GM21737 (cell line): ENCODE results near the gene WDFY3.

Experiments used
- ATAC-seq: cut with Tn5 transposase; IDR thresholded peaks from one replicate; pipeline ENCODE4 v1.9.1; 2021; ENCODE audit warnings: mild to moderate bottlenecking, moderate library complexity; ENCODE audit not compliant: unreplicated experiment

WDFY3 gene

DNA sequence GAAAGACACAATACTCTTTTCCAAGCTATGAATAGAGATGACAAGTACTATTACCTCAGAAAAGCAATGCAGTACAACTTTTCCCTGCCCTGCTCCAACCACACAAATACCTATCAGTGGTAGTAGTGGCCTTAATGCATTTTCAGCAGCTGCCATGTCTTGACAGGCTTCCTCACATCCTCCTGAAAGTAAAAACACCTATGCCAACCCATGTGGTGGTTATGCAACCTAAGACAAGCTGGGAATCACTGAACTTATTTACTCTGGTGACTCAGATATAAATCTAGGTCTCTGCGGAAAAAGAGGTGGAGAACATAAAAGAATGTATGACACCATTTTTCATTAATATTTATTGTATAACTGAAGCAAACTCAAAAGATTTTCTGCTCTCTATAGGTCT, 14.5 kb downstream of the WDFY3 start:
- no peak for ATAC-seq

DNA sequence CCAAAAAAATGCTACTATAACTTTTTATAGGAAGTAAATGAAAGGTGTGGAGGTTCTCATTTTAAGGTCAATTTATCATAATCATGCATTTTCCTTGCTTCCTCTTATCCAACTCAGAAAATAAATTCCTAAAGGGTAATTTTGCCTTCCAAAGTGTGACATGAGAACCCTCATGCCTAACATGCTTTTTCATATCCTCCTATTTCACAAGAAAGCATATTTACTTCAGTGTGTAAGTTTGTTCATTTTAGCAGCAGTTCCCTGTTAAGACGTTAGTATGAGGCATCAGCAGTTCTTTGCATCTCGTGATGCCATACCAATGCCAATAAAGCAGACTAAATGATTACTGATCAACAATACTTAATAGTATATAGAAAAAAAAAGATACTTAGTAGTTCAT, 18.4 kb downstream of the WDFY3 start:
- ATAC-seq: no peak

DNA sequence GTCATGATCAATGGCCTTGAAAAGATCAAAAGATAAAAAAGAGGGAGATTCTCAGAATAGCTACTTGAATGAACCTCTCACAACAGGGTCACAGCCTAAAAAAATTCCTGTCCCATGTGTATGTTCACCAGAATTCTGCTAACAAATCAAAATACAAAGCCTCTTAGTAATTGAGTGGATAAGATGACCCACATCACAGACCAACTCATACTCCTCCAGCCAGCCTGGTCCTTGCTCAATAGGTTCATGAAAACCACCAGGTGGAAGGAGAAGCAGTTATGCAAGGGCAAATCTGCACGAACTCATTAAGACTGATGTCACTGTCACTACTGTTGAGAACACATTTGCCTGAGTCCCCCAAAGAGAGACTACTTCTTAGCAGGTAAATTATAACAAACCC, 21.5 kb downstream of the WDFY3 start:
- ATAC-seq: no peak

DNA sequence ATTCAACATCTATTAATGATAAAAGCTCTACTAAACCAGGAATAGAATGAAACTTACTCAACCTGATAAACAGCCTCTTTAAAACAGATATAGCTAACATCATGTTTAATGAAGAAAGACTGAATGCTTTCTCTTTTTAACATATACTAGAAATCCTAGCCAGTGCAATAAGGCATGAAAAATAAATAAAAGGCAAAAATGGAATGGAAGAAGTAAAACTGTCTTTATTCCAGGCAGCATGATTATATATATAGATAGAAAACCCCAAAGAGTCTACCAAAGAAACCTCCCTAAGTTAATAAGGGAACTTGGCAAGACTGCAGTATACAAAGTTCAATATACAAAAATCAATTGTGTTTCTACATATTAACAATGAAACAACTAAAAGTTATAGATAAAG, 25.5 kb downstream of the WDFY3 start:
- ATAC-seq: no peak

DNA sequence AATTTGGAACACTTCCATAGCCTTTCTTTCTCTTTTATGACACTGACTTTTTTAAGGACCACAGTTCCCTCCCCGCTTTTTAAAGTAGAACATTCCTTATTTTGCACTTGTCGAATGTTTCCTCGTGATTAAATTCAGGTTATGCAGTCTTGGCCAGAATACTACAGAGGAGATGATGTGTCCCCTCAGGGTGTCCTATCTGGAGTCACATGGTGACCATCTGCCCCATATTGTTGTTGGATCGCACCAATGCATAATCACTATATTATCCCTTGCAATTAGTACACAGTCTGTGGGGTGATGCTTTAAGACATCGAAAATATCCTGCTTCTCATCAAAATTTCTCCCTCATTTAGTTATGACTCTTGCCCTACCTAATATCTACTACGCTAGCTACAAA, 27.4 kb downstream of the WDFY3 start:
- ATAC-seq: no peak

DNA sequence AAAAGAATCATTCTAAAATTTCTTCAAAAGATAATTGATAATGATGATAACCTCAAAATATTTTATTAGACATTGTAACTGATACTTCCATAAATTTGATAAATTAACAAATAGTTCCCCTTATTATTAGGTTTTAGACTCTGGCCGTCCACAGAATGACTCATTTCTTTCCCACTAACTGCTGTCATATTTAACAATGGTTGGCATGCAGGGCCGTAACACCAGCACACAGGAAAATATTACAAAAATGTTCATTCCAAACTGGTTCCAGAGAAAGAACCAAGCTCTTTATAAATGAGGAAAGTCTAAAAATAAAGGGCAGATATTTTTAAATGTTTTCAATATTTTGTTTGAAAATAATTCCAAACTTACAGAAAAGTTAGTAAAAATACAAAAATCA, 28.2 kb downstream of the WDFY3 start:
- no peak for ATAC-seq

DNA sequence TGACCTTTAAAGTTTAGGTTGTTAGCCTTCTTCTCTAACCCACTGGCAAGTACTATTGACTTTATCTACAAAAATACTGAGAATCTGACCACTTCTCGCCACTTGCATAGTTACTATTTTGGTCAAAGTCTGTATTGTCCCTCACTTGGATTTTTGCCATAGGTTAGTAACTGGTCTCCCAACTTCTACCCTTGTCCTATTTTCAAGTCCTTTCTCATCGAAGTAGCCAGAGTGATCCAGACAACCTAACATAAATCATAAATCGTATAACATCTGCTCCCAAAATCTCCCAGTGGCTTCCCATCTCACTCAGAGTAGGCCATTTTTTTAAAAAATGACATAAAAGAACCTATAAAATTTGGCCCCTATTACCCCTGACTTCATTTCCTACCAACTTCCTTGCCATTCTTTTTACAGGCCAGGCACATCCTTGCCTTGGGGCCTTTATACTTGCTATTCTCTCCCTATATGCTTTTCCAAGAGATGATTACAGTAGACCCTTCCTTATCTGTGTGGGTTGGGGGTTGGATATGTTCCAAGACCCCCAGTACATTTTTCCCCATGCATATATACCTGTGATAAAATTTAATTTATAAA, 29.0 kb downstream of the WDFY3 start:
- ATAC-seq: no peak

DNA sequence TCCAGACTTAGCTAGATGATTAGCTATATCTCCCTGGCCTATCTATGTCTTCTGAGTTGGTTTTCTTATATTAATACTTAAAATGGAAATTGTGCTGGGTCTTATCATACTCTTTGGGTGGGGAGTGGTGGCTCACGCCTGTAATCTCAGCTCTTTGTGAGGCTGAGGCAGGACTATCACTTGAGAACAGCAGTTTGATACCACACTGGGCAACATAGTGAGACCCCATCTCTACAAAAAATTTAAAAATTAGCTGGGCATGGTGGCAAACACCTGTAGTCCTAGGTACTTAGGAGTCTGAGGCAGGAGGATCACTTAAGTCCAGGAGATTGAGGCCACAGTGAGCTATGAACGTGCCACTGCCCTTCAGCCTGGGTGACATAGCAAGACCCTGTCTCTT, 30.4 kb downstream of the WDFY3 start:
- ATAC-seq: no peak

DNA sequence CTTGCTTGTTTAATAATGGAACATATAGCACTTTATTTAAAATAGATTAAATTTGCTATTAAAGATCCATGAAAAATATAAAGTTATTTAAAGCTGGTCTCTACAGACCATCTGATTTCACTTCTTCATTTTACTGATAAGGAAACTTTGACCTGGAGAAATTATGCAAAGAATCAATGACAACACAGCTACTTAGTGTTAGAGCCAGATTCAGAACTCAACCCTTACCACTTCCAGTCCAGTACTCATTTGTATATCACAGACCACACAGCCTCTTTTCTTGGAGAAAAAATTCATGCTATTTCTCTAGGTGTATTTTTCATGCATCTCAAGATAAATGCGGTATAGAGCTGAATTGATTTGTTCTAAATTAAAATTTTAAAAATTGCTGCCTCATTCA, 34.0 kb downstream of the WDFY3 start:
- ATAC-seq: no peak

DNA sequence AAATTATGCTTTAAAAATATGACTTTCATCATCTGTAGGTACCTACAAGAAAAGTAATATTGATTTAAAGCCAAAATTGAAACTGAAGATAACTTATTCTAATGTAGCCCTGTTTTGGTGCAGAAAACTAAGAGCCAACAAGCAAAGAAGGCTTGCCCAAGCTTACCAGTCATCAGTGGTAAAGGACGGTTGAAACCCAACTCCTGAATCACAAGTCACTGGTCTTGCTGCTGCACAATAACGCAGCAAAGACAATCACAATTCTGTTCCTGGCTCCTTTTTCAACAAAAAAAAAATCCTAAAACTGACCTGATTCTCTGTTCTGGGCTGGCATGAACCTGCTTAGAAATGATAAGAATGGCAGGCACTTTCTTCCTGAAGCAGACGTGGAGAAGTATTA, 34.5 kb downstream of the WDFY3 start:
- no peak for ATAC-seq

DNA sequence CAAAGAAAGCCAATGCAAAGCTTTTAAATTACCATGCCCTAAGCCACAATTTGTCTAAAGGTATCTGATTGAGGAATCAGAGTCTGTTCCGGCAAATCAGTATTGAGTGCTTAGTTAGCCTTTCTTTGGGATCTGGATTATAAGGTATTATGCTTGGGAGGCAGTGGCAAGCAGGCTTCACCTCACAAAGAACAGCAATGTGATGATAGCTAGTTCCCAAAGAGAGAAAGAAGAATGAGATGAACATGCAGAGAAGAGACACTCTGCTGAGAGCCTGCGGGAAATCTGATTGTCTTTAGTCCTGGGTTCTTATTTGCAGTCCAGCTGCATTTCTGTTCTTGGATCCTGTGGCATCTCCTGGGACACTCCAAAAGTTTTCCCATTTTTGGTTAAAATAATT, 35.2 kb downstream of the WDFY3 start:
- no peak for ATAC-seq

DNA sequence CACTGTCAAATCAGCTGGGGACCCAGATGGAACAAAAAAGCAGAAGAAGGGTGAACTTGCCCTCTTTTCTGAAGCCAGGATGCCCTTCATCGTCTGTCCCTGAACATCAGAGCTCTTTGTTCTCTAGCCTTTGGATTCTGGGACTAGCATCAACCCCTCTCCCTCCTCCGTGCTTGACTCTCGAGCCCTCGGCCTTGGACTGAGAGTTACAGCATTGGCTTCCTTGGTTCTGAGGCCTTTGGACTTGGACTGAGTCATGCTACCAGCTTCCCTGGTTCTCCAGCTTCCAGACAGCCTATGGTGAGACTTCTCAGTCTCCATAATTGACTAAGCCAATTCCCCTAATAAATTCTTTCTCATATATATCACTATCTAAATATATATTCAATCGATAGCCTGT, 38.4 kb downstream of the WDFY3 start:
- ATAC-seq: no peak

DNA sequence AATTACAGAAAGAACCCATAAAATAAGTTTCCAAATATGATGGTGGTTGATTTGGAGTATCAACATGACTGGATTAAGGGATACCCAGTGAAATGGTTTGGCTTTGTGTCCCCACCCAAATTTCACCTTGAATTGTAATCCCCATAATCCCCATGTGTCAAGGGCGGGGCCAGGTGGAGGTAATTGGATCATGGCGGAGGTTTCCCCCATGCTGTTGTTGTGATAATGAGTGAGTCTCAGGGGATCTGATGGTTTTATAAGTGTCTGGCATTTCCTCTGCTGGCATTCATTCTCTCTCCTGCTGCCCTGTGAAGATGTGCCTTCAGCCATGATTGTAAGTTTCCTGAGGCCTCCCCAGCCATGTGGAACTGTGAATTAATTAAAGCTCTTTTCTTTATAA, 39.1 kb downstream of the WDFY3 start:
- no peak for ATAC-seq

DNA sequence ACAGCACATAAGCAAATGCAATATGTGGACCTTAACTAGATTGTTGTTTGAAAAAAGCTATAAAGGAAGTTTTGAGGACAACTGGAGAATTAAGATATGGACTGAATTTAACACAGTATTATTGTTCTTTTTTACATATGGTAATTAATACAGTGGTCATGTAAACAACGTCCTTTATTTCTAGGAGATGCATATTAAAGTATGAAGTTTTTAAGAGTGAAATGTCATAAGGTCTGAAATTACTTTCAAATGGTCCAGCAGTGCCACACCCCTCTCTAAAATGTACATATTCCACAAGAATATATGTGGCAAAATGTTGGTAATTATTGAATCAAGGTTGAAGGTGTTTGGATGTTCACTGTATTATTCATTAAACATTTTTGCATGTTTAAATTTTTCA, 40.9 kb downstream of the WDFY3 start:
- ATAC-seq: no peak

DNA sequence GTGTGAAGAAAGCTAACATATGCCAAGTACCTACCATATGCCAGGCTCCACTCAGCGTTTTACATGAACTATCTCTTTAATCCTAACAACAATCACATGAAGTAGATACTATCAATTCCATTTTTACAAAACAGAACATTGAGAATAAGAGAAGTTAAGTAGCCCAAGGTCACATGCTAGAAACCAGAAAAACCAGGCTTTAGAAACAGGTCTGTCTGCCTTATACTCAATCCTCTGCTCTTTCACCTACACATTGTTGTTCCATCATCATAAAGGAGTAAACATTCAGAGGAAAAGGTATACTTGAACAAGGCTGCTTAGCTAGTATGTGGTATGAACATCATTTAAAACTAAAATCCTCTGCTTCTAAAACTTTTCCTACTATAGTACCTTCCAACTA, 42.1 kb downstream of the WDFY3 start:
- ATAC-seq: no peak

DNA sequence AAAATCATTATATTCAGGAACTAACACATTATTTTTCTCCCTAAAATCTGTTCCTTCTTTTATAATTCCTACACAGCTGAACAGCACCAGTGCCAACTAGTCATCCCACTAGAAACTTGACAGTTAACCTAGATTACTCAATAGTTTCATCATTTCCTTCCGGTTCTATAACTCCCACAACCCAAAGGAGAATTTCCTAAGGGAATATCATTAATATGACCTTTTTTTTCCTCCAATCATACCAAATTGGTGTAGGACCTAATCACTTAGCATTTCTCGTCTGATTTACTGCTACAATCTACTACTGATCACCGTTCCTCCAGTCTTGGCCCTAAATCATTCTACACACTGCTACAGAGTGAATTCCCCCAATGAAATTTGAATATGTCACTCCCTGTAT, 45.9 kb downstream of the WDFY3 start:
- no peak for ATAC-seq

DNA sequence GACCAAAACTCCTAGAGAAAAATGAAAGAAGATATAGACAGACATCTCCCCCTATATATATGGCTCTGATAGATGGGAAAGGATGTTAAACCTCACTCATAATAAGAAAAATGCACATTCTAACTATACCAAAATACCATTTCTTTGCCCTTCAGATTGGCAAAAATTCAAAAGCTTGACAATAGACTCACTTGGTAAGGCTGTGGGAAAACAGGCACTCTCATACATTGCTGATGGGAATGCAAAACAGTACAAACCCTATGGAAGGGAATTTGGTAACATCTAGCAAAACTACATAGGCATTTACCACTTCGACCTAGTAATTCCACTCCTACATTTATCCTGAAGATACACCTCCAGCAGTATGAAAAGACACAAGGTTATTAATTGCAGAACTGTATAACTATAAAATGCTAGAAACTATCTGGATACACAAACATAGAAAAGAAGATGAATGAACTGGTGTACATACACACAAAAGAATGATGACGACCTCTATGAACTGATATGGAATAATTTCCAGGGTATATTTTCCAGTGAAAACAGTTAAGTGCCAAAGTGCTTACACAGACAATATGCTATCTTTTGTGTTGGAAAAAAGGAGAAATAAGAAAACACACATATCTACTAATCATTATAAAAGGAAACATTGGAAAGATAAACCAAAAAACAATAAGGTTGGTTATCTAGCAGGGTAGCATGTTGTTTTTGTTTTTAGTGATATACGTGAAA, 48.5 kb downstream of the WDFY3 start:
- no peak for ATAC-seq

DNA sequence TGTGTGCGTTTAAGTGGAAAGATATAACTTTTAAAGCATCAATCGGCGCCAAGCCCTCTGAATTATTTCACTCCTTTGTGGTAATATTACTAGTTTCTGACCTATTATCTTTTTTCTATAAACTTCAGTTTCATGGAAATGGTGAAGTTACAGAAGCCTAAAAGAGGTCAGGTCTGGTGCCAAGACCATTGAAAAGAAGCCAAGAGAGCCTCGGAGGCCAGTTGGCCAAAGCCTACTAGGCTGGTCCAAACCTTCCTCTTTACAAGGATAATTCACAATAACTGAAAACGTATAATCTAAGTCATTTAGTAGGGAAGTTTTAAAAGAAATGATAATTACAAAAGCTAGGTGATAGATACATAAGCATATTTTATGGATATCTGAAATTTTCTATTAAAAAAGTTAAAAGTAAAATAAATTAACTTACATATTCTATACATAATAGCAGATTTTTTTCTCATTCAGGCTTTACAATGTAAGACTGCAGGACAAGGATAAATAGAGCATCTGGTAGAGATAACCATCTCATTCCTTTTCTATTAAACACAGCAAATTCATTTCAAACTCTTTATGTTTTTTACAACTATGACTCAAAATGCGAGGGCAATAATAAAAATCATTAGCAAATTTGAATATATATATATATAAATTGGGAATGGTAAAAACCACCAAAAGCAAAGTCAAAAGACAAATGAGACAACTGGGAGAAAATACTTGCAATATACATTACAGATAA, 49.2 kb downstream of the WDFY3 start:
- ATAC-seq: no peak

DNA sequence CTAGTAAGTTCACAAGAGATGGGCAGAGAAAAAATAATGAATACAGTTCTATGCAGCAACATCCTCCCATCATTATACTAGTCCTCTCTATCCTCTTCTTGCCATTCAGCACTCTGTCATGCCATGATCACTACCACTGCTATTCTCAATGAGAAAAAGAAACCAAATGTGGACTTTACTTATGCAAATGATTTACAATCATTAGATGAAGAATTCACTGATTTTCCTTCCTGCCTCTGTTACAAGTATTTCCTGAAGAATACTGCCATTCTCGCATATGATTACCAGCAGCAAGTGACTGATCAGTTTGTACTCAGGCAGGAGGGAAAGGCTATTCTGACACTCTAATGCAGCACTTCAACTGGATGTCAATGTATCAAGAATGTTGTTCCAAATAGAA, 50.3 kb downstream of the WDFY3 start:
- ATAC-seq: no peak

DNA sequence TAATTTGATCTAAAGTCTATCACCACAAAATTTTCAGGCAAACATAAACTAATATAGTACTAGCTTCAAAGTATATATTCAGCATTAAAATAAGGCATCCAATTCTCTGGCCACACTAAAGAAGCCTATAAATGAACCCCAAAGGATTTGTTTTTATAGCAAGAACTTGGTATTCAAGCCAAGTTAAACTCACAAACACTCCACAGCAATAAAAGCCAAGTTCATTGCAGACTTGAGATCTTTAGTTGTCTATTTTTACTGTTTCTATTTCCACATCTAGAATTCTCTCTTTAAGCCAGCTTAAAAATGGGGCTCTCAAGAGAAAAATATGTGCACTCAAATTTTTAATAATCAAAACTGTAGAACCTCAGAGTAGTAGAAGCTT, 51.1 kb downstream of the WDFY3 start:
- no peak for ATAC-seq

DNA sequence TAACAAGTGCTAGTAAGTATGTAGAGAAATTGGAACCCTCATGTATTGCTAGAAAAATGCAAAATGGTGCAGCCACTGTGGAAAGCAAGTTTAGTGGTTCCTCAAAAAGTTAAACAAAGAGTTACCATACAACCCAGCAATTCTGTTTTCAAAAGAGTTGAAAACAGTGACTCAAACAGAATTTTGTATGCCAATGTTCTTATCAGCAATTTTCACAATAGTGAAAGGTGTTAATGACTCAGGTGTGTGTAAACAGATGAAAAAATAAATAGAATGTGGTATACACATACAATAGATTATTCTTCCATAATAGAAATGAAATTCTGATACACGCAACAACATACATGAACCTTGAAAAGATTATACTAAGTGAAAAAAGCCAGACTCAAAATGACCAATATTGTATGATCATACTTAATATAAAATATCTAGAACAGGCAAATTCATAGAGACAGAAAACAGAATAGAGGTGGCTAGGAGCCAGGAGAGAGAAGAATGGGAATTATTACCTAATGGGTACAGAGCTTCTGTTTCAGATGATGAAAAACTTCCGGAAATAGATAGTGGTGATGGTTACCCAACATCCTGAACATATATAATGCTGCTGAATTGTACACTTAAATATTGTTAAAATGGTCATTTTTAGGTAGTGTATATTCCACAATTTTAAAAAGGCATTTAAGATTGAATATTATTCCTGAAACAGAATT, 51.6 kb downstream of the WDFY3 start:
- no peak for ATAC-seq

DNA sequence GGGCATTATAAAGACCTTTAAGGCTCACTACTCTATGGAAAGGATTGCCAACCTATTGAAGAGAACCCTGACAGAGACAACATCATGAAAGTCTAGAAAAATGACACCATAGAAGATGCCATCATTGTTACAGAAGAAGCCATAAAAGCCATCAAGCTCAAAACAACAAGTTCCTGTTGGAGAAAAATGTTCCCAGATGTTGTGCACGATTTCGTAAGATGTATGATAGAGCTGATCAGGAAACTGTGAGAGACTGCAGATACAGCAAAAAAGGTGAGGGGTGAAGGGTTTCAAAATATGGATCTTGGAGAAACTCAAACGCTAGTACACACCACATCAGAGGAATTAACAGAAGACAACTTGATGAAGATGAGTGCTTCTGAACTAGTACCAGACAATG, 53.3 kb downstream of the WDFY3 start:
- no peak for ATAC-seq
